PC-9 (cell line): ENCODE results near the gene PKD1L1. TPM values are rescaled to one million over a fixed set of nuclear protein-coding genes. Genes with fewer than 3 reads are reported as not detected.

ENCODE experiments used
- BruUV-seq: library from RNA; stranded (reverse); fragments of 400-500 nt; replicated peaks from 2 replicates; lab custom pipeline; 2021; lab: Mats Ljungman, UMichigan
- CTCF ChIA-PET: fragments of 300-600 bp; sonication (Branson Sonifier 250); formaldehyde crosslinking; loops from one replicate; lab custom pipeline; 2022; ENCODE audit warnings: antibody characterized with exemption; lab: Charles Lee
- POLR2A ChIA-PET: fragments of 300-600 bp; sonication (Branson Sonifier 250); formaldehyde crosslinking; loops from one replicate; lab custom pipeline; 2022; ENCODE audit warnings: antibody characterized with exemption; ENCODE audit not compliant: unreplicated experiment; lab: Charles Lee
- DNase-seq, 2 experiments: peaks; one replicate each; pipeline versions ENCODE4 v3.0.0 to v3.0.0-alpha.2; 2015 to 2022; ENCODE audit warnings: mixed read lengths in 1 of 2
- H2AFZ ChIP-seq: fragments of 200-600 bp; sonication (generic); 2 replicates; pipeline ENCODE4 v1.8.1; 2017; ENCODE audit warnings: antibody characterized with exemption
- H3F3A ChIP-seq: fragments of 200-600 bp; sonication (generic); 2 replicates; pipeline ENCODE4 v1.8.1; 2017; ENCODE audit warnings: antibody characterized with exemption, mild to moderate bottlenecking, low read depth; ENCODE audit not compliant: insufficient read depth
- H3K27ac ChIP-seq: fragments of 200-600 bp; sonication (generic); 2 replicates; pipeline ENCODE4 v1.6.1; 2016; ENCODE audit warnings: mixed run types
- H3K27me3 ChIP-seq: fragments of 200-600 bp; sonication (generic); 2 replicates; pipeline ENCODE4 v1.6.1; 2016; ENCODE audit warnings: low read depth, mixed run types; ENCODE audit not compliant: insufficient read depth
- H3K36me3 ChIP-seq: fragments of 200-600 bp; sonication (generic); 2 replicates; pipeline ENCODE4 v1.6.1; 2016; ENCODE audit warnings: low read depth, mixed run types
- H3K4me1 ChIP-seq: fragments of 200-600 bp; sonication (generic); replicated peaks from 2 replicates; pipeline ENCODE4 v1.6.1; 2016; ENCODE audit warnings: mixed run types; ENCODE audit not compliant: insufficient read depth
- H3K4me2 ChIP-seq: fragments of 200-600 bp; sonication (generic); 2 replicates; pipeline ENCODE4 v1.6.1; 2017; ENCODE audit warnings: mixed run types
- H3K4me3 ChIP-seq: fragments of 200-600 bp; sonication (generic); 2 replicates; pipeline ENCODE4 v1.6.1; 2016; ENCODE audit warnings: mixed run types
- H3K79me2 ChIP-seq: fragments of 200-600 bp; sonication (generic); 2 replicates; pipeline ENCODE4 v1.6.1; 2017; ENCODE audit warnings: low read depth, mixed run types
- H3K9me2 ChIP-seq: fragments of 200-600 bp; sonication (generic); 2 replicates; pipeline ENCODE4 v1.8.1; 2017; ENCODE audit warnings: mild to moderate bottlenecking; ENCODE audit not compliant: insufficient read depth
- H3K9me3 ChIP-seq: fragments of 200-600 bp; sonication (generic); 2 replicates; pipeline ENCODE4 v1.8.1; 2016; ENCODE audit warnings: low read depth; ENCODE audit not compliant: insufficient read depth
- H4K20me1 ChIP-seq: fragments of 200-600 bp; sonication (generic); 2 replicates; pipeline ENCODE4 v1.8.1; 2017; ENCODE audit not compliant: insufficient read depth
- CTCF ChIP-seq: fragments of 200-600 bp; sonication (generic); conservative IDR thresholded peaks from 2 replicates; pipeline ENCODE4 v1.6.1; 2017; ENCODE audit warnings: mixed run types, antibody characterized with exemption, mild to moderate bottlenecking, moderate library complexity
- EZH2 ChIP-seq: fragments of 200-600 bp; sonication (generic); IDR thresholded peaks from 2 replicates; pipeline ENCODE4 v1.8.0; 2017; ENCODE audit warnings: antibody characterized with exemption, low read depth
- intact Hi-C: fragments of 100-400 bp; cut with micrococcal nuclease; formaldehyde crosslinking; loops from one replicate; pipeline ENCODE4 v1.10.0; 2022; ENCODE audit not compliant: unreplicated experiment
- total RNA-seq: library from RNA; stranded (reverse); gene quantifications from 2 replicates; pipeline ENCODE4 v1.2.3, GENCODE V29; 2021

The PKD1L1 gene
- total RNA-seq, 1 experiment from 2014 or later: 0.07 TPM

DNA sequence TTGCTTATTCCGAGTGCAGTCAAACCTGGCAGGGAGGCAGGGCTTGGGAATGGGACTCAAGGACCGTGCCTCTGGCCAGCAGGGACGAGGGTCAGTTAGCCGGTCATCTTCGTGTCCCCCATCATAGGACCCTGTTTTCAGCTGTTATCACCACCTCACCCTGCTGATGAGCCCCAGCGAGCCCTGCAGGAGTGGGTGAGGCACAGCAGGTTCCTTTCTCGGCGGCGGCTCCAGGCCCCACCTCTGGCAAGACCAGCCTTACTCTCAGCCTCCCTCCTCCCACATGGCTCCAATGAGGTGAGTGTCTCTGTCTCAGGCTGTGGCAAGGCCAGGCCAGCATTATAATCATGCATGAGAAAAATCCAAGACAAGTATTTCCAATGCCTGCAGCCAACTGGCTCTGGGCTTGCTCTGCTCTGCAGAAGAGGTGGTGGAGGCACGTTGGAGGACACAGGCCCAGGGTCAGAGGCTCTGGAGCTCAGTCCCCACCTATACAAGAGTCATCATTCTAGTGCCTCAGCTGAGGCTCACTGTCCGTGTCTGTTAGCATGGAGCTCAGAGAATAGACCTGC is 15.7 kb downstream of the PKD1L1 start:
- H3K9me2 ChIP-seq: no peaks in the 10 kb centered on the region
- no peak overlapping the region for H2AFZ ChIP-seq
- no peak for DNase-seq
- H4K20me1 ChIP-seq: no peaks in the 10 kb centered on the region
- intact Hi-C loops: loop anchor here (10.0 kb wide), 1 partner anchor 498 kb away; no protein-coding TSS in a partner anchor
- H3F3A ChIP-seq: no peaks in the 10 kb centered on the region
- TF ChIP-seq CTCF (no peak), EZH2 (no peak)
- H3K36me3 ChIP-seq: no peaks in the 10 kb centered on the region
- no peak overlapping the region for H3K4me3 ChIP-seq
- ChIA-PET POLR2A (no interaction called here), CTCF (no interaction called here)
- no TSS peak for BruUV-seq
- no peaks in the 10 kb centered on the region for H3K9me3 ChIP-seq
- H3K79me2 ChIP-seq: no peaks in the 10 kb centered on the region
- no peaks in the 10 kb centered on the region for H3K27me3 ChIP-seq
- H3K4me2 ChIP-seq: no peak overlapping the region
- no peak overlapping the region for H3K27ac ChIP-seq
- H3K4me1 ChIP-seq: no peaks in the 10 kb centered on the region

- Histone ChIP-seq H3F3A (no peaks in the 10 kb centered on the region), H3K27ac (no peak overlapping the region), H2AFZ (no peak overlapping the region), H3K9me2 (no peaks in the 10 kb centered on the region), H3K79me2 (no peaks in the 10 kb centered on the region), H3K9me3 (no peaks in the 10 kb centered on the region), H4K20me1 (no peaks in the 10 kb centered on the region), H3K4me3 (no peak overlapping the region), H3K4me1 (no peaks in the 10 kb centered on the region), H3K27me3 (no peaks in the 10 kb centered on the region), H3K4me2 (no peak overlapping the region), H3K36me3 (no peaks in the 10 kb centered on the region)
- no peak for DNase-seq
- no TSS peak for BruUV-seq
- intact Hi-C loops: loop anchor here (10.0 kb wide), 1 partner anchor 497 kb away; no protein-coding TSS in a partner anchor
- ChIA-PET CTCF (no interaction called here), POLR2A (no interaction called here)
- TF ChIP-seq EZH2: no peak
- no peak for TF ChIP-seq CTCF
Measured at GRCh38 chr7:47932016-47932415, 16.2 kb downstream of the PKD1L1 start.

DNA sequence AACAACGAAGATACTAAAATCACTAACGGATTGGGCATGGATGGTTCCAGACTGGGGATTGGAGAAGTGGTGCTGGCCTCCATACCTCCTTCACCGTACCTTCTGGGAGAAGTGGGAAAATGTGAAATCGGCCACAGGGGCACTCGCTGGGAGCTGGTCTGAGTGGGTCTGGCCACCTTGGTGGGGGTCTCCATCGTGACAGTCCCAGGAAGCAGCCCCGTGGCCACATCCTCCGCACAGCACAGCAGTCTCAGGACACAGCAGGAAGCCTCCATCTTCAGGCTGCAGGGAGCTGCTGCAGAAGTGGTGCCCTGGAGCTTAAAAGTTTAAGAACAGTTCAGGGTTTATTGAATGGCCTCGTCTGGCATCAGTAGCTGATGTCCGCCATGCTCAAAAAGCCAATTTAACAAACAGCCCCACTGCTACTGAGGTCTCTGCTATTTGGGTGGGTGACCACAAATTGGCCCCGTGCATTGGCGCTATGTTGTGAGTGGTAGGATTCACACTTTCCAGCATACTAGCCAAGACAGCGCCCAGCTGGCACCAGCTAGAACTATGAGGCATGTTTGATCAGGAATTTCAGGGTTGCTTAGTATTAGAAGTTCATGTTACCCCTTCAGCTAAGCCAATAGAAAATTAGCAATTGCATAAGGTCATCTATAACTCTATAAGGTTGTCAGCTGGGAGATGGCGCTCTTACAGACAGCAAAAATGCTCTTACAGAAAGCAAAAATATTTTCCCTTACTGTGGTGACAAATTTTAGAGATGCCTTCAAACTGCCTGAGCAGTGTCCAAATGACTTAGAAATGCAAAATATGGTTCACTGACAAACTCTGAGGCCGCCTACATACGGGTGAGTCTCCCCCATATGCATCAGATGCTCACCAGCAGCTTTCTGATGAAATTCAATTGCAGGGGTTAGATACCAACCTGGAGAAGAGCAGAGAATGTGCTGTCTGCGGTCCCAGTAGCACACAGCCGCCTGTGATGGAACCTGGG is 17.0 kb downstream of the PKD1L1 start:
- DNase-seq: no peak
- no peak for TF ChIP-seq CTCF
- TF ChIP-seq EZH2: no peak
- Histone ChIP-seq H4K20me1 (no peaks in the 10 kb centered on the region), H3F3A (no peaks in the 10 kb centered on the region), H2AFZ (no peak overlapping the region), H3K4me3 (no peak overlapping the region), H3K27me3 (no peaks in the 10 kb centered on the region), H3K36me3 (no peaks in the 10 kb centered on the region), H3K79me2 (no peaks in the 10 kb centered on the region), H3K9me2 (no peaks in the 10 kb centered on the region), H3K9me3 (no peaks in the 10 kb centered on the region), H3K4me1 (no peaks in the 10 kb centered on the region), H3K27ac (no peak overlapping the region), H3K4me2 (no peak overlapping the region)
- intact Hi-C loops: loop anchor here (10.0 kb wide), 1 partner anchor 497 kb away; no protein-coding TSS in a partner anchor
- ChIA-PET CTCF (no interaction called here), POLR2A (no interaction called here)
- no TSS peak for BruUV-seq
